Omental fat pad (tissue), 4 donors: ENCODE measurements around the gene CPNE8. TPM values are rescaled to one million over a fixed set of nuclear protein-coding genes. Genes with fewer than 3 reads are reported as not detected.

Experiments
- ATAC-seq: fragments of 150-250 bp; one replicate; pipeline ENCODE4 v1.9.1; 2016; ENCODE audit warnings: mild to moderate bottlenecking, moderate library complexity; ENCODE audit not compliant: low FRiP score
- DNase-seq: peaks from one replicate; pipeline ENCODE4 v3.0.0-alpha.2; 2019; ENCODE audit warnings: low spot score
- total RNA-seq, 4 donors: library from RNA; depleted of rRNA; stranded (reverse); fragments of >200 nt; gene quantifications; one replicate each; pipeline ENCODE4 v1.1.0, GENCODE V29; 2016
- TF ChIP-seq, protein P1 (sequence below), 3 donors: fragments of 450-650 bp; IDR thresholded peaks; one replicate each; pipeline ENCODE4 v1.5.1; 2016 to 2017; ENCODE audit warnings: antibody characterized with exemption in 3 of 3, mild to moderate bottlenecking in 3 of 3, moderate library complexity in 2 of 3

Gene CPNE8
- total RNA-seq, 4 donors from 2014 or later: 16.3 to 42.8 (median 27.3) TPM

DNA sequence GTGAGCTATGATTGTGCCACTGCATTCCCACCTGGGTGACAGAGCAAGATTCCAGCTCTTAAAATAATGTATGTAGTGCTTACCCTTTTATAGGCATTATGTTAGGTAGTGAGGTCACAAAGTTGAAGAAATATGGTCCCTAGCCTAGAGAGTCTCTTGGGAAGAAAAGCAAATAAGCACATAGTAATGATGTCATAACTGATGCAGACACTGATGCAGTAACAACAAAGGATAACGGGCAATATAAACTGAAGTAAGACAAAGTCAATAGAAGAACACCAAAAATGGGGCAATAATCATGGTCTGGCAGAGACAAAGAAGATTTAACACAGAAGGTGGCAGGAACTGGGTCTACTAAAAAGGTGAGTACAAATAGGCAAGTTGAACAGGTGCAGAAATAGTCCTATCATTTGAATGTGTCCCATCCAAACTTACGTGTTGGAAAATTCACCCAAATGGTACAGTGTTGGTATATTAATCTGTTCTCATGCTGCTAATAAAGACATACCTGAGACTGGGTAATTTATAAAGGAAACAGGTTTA, 93.5 kb downstream of the CPNE8 start:
- TF ChIP-seq, protein P1, sequence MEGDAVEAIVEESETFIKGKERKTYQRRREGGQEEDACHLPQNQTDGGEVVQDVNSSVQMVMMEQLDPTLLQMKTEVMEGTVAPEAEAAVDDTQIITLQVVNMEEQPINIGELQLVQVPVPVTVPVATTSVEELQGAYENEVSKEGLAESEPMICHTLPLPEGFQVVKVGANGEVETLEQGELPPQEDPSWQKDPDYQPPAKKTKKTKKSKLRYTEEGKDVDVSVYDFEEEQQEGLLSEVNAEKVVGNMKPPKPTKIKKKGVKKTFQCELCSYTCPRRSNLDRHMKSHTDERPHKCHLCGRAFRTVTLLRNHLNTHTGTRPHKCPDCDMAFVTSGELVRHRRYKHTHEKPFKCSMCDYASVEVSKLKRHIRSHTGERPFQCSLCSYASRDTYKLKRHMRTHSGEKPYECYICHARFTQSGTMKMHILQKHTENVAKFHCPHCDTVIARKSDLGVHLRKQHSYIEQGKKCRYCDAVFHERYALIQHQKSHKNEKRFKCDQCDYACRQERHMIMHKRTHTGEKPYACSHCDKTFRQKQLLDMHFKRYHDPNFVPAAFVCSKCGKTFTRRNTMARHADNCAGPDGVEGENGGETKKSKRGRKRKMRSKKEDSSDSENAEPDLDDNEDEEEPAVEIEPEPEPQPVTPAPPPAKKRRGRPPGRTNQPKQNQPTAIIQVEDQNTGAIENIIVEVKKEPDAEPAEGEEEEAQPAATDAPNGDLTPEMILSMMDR (IDR thresholded peaks at IDR 0.05): no peak
- DNase-seq: no peak
- no peak for ATAC-seq

DNA sequence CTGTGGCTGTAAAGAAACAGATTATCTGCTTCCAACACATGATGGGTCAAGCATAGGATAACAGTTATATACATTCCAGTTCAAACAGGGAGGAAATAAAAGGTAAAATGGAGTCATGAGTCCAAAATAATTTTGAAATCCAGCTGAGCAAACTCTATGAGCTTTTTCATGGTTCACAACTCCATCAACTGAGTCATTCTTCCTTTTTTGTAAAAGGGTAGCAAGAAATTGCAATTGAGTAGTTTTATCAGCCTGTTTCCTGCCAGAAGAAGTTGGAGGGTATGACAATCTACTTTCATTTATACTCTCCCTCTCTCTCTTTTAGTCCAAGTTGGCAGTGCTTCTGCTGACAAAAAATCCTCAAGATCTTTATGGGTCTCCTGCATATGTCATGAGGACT, 95.6 kb downstream of the CPNE8 start:
- DNase-seq: no peak
- TF ChIP-seq, protein P1 (IDR thresholded peaks at IDR 0.05): no peak
- ATAC-seq: no peak

DNA sequence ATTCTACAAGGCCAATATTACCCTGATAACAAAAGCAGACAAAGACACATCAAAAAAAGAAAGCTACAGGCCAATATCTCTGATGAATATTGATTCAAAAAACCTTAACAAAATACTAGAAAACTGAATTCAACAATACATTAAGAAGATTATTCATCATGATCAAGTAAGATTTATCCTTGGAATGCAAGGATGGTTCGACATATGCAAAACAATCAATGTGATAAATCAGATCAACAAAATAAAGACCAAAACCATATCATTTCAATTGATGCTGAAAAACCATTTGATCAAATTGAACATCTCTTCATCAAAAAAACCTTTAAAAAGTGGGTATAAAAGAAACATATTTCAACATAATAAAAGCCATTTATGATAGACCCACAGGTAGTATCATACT, 117.3 kb downstream of the CPNE8 start:
- DNase-seq (no peak), ATAC-seq (no peak)
- TF ChIP-seq, protein P1 (IDR thresholded peaks at IDR 0.05): no peak

DNA sequence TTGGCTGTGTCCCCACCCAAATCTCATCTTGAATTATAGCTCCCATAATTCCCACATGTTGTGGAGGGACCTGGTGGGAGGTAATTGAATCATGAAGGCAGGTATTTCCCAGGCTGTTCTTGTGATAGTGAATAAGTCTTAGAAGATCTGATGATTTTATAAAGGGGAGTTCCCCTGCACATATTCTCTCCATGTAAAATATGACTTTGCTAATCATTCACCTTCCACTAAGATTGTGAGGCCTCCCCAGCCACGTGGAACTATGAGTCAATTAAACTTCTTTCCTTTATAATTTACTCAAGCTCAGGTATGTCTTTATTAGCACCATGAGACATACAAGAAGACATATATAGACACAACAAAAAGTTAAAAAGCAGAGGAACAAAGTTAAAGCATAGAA, 120.0 kb downstream of the CPNE8 start:
- TF ChIP-seq, protein P1 (IDR thresholded peaks at IDR 0.05): no peak
- DNase-seq (no peak), ATAC-seq (no peak)

DNA sequence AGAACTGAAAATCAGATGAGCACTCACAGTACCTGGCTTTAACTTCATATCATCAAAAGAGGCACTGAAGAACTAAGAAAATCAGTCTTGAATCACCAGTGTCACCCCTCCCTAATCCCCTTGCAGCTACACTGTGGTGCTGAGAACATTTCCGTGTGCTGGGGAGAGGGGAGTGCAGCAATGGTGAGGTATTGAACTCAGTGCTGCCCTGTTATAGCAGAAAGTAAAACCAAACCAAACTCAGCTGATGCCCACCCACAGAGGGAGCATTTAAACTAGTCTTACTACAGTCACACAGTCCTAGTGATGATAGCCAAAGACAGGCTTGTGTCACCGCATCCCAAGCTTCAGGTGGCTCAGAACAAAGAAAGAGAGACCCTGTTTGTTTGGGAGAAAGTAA, 122.1 kb downstream of the CPNE8 start:
- no peak for ATAC-seq
- TF ChIP-seq, protein P1 (IDR thresholded peaks at IDR 0.05): no peak
- no peak for DNase-seq

DNA sequence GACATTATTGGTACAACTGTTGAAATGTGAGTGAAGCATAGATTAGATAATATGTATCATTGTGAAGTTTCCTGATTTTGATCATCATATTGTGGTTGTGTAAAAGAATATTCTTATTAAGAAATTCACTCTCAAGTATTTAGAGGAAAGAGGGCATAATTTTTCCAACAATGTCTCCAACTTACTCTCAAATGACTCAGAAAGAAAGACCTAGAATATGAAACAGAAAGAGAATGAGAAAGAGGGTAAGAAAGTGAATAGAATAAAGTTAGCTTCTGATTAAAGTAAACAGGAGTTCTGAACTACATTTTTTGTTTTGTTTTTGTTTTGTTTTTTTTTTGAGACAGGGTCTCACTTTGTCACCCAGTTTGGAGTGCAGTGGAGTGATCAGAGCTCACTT, 123.0 kb downstream of the CPNE8 start:
- TF ChIP-seq, protein P1 (IDR thresholded peaks at IDR 0.05): no peak
- DNase-seq (no peak), ATAC-seq (no peak)

DNA sequence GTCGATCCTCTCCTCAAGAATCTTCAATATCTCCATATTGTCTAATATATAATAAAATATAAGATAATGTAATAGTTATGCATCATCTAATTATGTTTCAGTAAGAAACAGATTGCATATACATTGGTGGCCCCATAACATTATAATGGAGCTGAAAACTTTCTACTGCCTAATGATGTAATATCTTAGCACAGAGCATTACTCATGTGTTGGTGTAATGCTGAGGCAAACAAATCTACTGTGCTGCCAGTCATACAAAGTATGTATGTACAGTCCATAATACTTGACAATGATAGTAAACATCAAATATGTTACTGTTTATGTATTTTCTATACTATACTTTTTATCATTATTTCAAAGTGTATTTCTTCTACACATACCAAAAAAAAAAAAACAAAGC, 128.7 kb downstream of the CPNE8 start:
- no peak for ATAC-seq
- DNase-seq: no peak
- TF ChIP-seq, protein P1 (IDR thresholded peaks at IDR 0.05): no peak
